SK-N-MC (cell line): ENCODE measurements around the gene MYH13.

Experiments
- EZH2 ChIP-seq: fragments of 200-600 bp; sonication (generic); IDR thresholded peaks from one replicate; pipeline ENCODE4 v1.6.1; 2017; ENCODE audit warnings: antibody characterized with exemption
- FOXP2 ChIP-seq: optimal IDR thresholded peaks from 2 replicates; pipeline ENCODE3; 2011; ENCODE audit warnings: mild to moderate bottlenecking, moderate library complexity; ENCODE audit not compliant: insufficient read depth; ENCODE audit errors: extremely low read length, control extremely low read depth
- POLR2AphosphoS5 ChIP-seq: IDR thresholded peaks from 2 replicates; pipeline ENCODE4 v1.6.1; 2012; ENCODE audit warnings: mild to moderate bottlenecking, low read depth, low read length, borderline replicate concordance

DNA sequence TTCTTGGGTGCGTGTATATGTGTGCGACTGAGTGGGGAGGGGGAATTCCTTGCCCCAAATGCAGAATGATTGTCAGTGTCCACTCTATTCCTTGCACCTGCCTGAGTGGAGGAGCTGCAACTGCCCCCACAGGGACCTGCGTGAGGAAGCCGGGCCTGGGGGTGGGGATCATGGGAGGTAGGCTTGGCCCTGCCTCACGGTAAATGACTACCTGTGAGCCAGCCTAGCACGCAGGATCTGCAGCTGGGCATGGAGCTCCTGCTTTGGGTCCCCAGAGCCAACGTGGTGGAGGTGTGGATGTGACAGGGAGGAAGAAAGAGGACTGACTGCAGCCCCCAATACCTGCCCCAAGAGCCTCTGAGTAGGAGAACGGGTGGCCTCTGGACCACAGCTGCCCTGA, 97.4 kb downstream of the MYH13 start:
- TF ChIP-seq FOXP2: no peak
- TF ChIP-seq POLR2AphosphoS5: no peak
- no peak for TF ChIP-seq EZH2
